ENCODE results near the gene CNOT6.

Gene CNOT6

GRCh38 chr5:180627386-180628120 is 133.4 kb downstream of the CNOT6 start:
- H3K9ac ChIP-seq (ENCODE audit: low read length): no peak overlapping the region
- no peak overlapping the region for H3K27ac ChIP-seq (ENCODE audit: low read length)
- no peaks in the 10 kb centered on the region for H3K27me3 ChIP-seq (ENCODE audit: low read depth, low read length)
- no peak overlapping the region for H3K4me3 ChIP-seq (ENCODE audit: low read length)
- H3K4me2 ChIP-seq (ENCODE audit: low read length): no peak overlapping the region
- no peaks in the 10 kb centered on the region for H3K36me3 ChIP-seq (replicated peaks; ENCODE audit: low read depth, low read length)
- no peak overlapping the region for H2AFZ ChIP-seq (ENCODE audit: low read depth, low read length)
- TF ChIP-seq CTCF (IDR thresholded peaks at IDR 0.05; ENCODE audit: low read depth, low read length) (no peak), EZH2phosphoT487 (IDR thresholded peaks at IDR 0.05; ENCODE audit: low read depth) (no peak)
- no peaks in the 10 kb centered on the region for H3K79me2 ChIP-seq (ENCODE audit: low read length)
- H4K20me1 ChIP-seq (ENCODE audit: insufficient read depth, low read length): no peaks in the 10 kb centered on the region
- no peaks in the 10 kb centered on the region for H3K4me1 ChIP-seq (ENCODE audit: low read length)
- no peaks in the 10 kb centered on the region for H3K9me3 ChIP-seq (ENCODE audit: insufficient read depth, low read length)
